Tibial nerve (tissue), 4 donors: ENCODE results near the gene AKAP9. TPM values are rescaled to one million over a fixed set of nuclear protein-coding genes. Genes with fewer than 3 reads are reported as not detected.
"Not testable (repeated sequence)": the region's sequence is repeated elsewhere in the genome, so short reads cannot be mapped to it uniquely, and the experiment has no call there.

Experiments
- DNase-seq, 2 donors: peaks; one replicate each; pipeline ENCODE4 v3.0.0-alpha.2; 2019; ENCODE audit warnings: low spot score in 2 of 2
- H3K27ac ChIP-seq, 4 donors: fragments of 200-600 bp; sonication (generic) in 3 of 4; one replicate each; pipeline ENCODE4 v1.5.1; 2017 to 2019; ENCODE audit warnings: mild to moderate bottlenecking in 1 of 4
- H3K27me3 ChIP-seq, 2 donors: fragments of 200-600 bp; sonication (generic) in 1 of 2; one replicate each; pipeline versions ENCODE4 v1.5.1 to v1.6.0; 2017 to 2019
- H3K36me3 ChIP-seq, 3 donors: fragments of 200-600 bp; sonication (generic); one replicate each; pipeline ENCODE4 v1.5.1; 2018 to 2019
- H3K4me1 ChIP-seq, 4 donors: fragments of 200-600 bp; sonication (generic) in 3 of 4; one replicate each; pipeline ENCODE4 v1.5.1; 2017 to 2019
- H3K4me3 ChIP-seq, 4 donors: fragments of 200-600 bp; sonication (generic) in 3 of 4; one replicate each; pipeline ENCODE4 v1.5.1; 2017 to 2019; ENCODE audit warnings: mild to moderate bottlenecking in 1 of 4, moderate library complexity in 1 of 4
- H3K9me3 ChIP-seq, 4 donors: fragments of 200-600 bp; sonication (generic) in 3 of 4; one replicate each; pipeline ENCODE4 v1.5.1; 2017 to 2019
- CTCF ChIP-seq, 5 experiments: fragments of 200-600 bp in 3 of 5; fragments of 450-650 bp in 2 of 5; sonication (generic) in 3 of 5; IDR thresholded peaks; one replicate each; pipeline ENCODE4 v1.5.1; 2016 to 2019; ENCODE audit warnings: antibody characterized with exemption in 5 of 5, mild to moderate bottlenecking in 3 of 5, moderate library complexity in 2 of 5
- EP300 ChIP-seq, 2 donors: sonication (generic); formaldehyde crosslinking; IDR thresholded peaks; one replicate each; pipeline ENCODE4 v1.6.1; 2017; ENCODE audit warnings: antibody characterized with exemption in 2 of 2, mild to moderate bottlenecking in 1 of 2
- POLR2A ChIP-seq, 2 donors: fragments of 450-650 bp; IDR thresholded peaks; one replicate each; pipeline ENCODE4 v1.6.1; 2017; ENCODE audit warnings: antibody characterized with exemption in 2 of 2, mild to moderate bottlenecking in 2 of 2, moderate library complexity in 2 of 2
- WGBS, 2 donors: methylation state at CpG; one replicate each; pipeline ENCODE4 v1.1.5; 2018; 5-methylcytosine and 5-hydroxymethylcytosine counted together
- total RNA-seq, 4 donors: library from RNA; depleted of rRNA; stranded (reverse); fragments of >200 nt; gene quantifications; one replicate each; pipeline ENCODE4 v1.1.0, GENCODE V29; 2016

AKAP9 gene
- total RNA-seq, 4 donors from 2014 or later: 62.8 to 77.8 (median 73.0) TPM

GRCh38 chr7:92134271-92135051, 193.8 kb downstream of the AKAP9 start, which contains the start of gene CYP51A1:
Gene CYP51A1, minus strand, starts transcription at chr7:92134477. Its CDS starts 113 bp downstream, at chr7:92134364.
- Histone ChIP-seq H3K4me3 (peak within 1 kb of the TSS; percentile 69 to 96 (median 84)), H3K27me3 (no peaks in the 10 kb centered on the region), H3K27ac (peak within 1 kb of the TSS; percentile 95 to 98 (median 97)), H3K4me1 (peaks cover 0 to 33% (median 8%) of the 10 kb centered on the region in 4 donors), H3K9me3 (no peaks in the 10 kb centered on the region), H3K36me3 (peaks cover 0 to 15% (median 0%) of the 10 kb centered on the region in 3 donors)
- DNase-seq: peak; percentile 94 to 99
- WGBS, 2 donors: 1% methylated on average over 52 to 66 of the region's 73 CpGs
- TF ChIP-seq POLR2A (IDR thresholded peaks at IDR 0.05): peak; percentile 84 to 85
- peak; percentile 94 to 98 for TF ChIP-seq EP300 (IDR thresholded peaks at IDR 0.05)
- TF ChIP-seq CTCF (IDR thresholded peaks at IDR 0.05): peak in 2 of 5 experiments; percentile 33 to 48

GRCh38 chr7:92135052-92135889, 194.6 kb downstream of the AKAP9 start:
- no peaks in the 10 kb centered on the region for H3K9me3 ChIP-seq
- H3K4me3 ChIP-seq: peak overlapping the region; percentile 69 to 96 (median 84)
- H3K36me3 ChIP-seq: peaks cover 0 to 7% (median 0%) of the 10 kb centered on the region in 3 donors
- peak in 1 of 2 donors; percentile 8 for DNase-seq
- WGBS, 2 donors: 28 to 32% methylated on average over 21 of the region's 21 CpGs
- TF ChIP-seq CTCF (IDR thresholded peaks at IDR 0.05): no peak
- no peak for TF ChIP-seq EP300 (IDR thresholded peaks at IDR 0.05)
- no peak for TF ChIP-seq POLR2A (IDR thresholded peaks at IDR 0.05)
- peaks cover 0 to 33% (median 8%) of the 10 kb centered on the region in 4 donors for H3K4me1 ChIP-seq
- peak overlapping the region; percentile 95 to 98 (median 97) for H3K27ac ChIP-seq
- H3K27me3 ChIP-seq: no peaks in the 10 kb centered on the region

- H3K4me1 ChIP-seq: peaks cover 0 to 15% (median 7%) of the 10 kb centered on the region in 4 donors
- H3K9me3 ChIP-seq: no peaks in the 10 kb centered on the region
- no peak for TF ChIP-seq EP300 (IDR thresholded peaks at IDR 0.05)
- no peak for TF ChIP-seq POLR2A (IDR thresholded peaks at IDR 0.05)
- TF ChIP-seq CTCF (IDR thresholded peaks at IDR 0.05): no peak
- H3K4me3 ChIP-seq: no peak overlapping the region
- H3K27me3 ChIP-seq: no peaks in the 10 kb centered on the region
- WGBS, 2 donors: 27 to 32% methylated on average over 2 of the region's 2 CpGs
- H3K27ac ChIP-seq: no peak overlapping the region
- H3K36me3 ChIP-seq: no peaks in the 10 kb centered on the region
- DNase-seq: no peak
These were observed 196.9 kb downstream of the AKAP9 start for GRCh38 chr7:92137557-92137956.

GRCh38 chr7:92141161-92141560, 200.5 kb downstream of the AKAP9 start:
- Histone ChIP-seq H3K27me3 (no peaks in the 10 kb centered on the region), H3K9me3 (no peaks in the 10 kb centered on the region), H3K27ac (no peak overlapping the region), H3K36me3 (no peaks in the 10 kb centered on the region), H3K4me3 (no peak overlapping the region), H3K4me1 (no peaks in the 10 kb centered on the region)
- TF ChIP-seq POLR2A (IDR thresholded peaks at IDR 0.05) (no peak), CTCF (IDR thresholded peaks at IDR 0.05) (no peak), EP300 (IDR thresholded peaks at IDR 0.05) (no peak)
- WGBS, 2 donors: 92 to 95% methylated on average over 7 of the region's 7 CpGs
- DNase-seq: no peak

- not testable (repeated sequence) for H3K4me1 ChIP-seq, H3K27ac ChIP-seq, H3K27me3 ChIP-seq, H3K9me3 ChIP-seq, H3K36me3 ChIP-seq, H3K4me3 ChIP-seq, DNase-seq
- 86 to 98% methylated on average over 9 of the region's 9 CpGs for WGBS, 2 donors
These were observed 202.1 kb downstream of the AKAP9 start for GRCh38 chr7:92142791-92143190.

- WGBS, 2 donors: 93 to 95% methylated on average over 32 to 48 of the region's 50 CpGs
- not testable (repeated sequence) for H3K36me3 ChIP-seq, H3K27ac ChIP-seq, H3K9me3 ChIP-seq, DNase-seq, H3K4me1 ChIP-seq, H3K27me3 ChIP-seq, H3K4me3 ChIP-seq
These were observed 202.7 kb downstream of the AKAP9 start for GRCh38 chr7:92143192-92143880.
